GM21825 (cell line): ENCODE data around the gene SLC5A11.

ENCODE experiments used
- ATAC-seq: cut with Tn5 transposase; IDR thresholded peaks from one replicate; pipeline ENCODE4 v1.9.1; 2021; ENCODE audit warnings: mild to moderate bottlenecking, moderate library complexity; ENCODE audit not compliant: unreplicated experiment

SLC5A11 gene

GRCh38 chr16:24917236-24917635 lies 71.5 kb downstream of the SLC5A11 start:
- ATAC-seq = no peak

GRCh38 chr16:24917891-24918290 lies 72.1 kb downstream of the SLC5A11 start:
- ATAC-seq = no peak

- ATAC-seq = no peak
Measured at GRCh38 chr16:24918641-24919040, 72.9 kb downstream of the SLC5A11 start.

- no peak for ATAC-seq
Measured at GRCh38 chr16:24919536-24919935, 73.8 kb downstream of the SLC5A11 start.

GRCh38 chr16:24920568-24920967 lies 74.8 kb downstream of the SLC5A11 start:
- ATAC-seq = no peak

GRCh38 chr16:24921229-24921628 lies 75.5 kb downstream of the SLC5A11 start:
- ATAC-seq = no peak

- no peak for ATAC-seq
Measured at GRCh38 chr16:24925163-24925562, 79.4 kb downstream of the SLC5A11 start.

- ATAC-seq = no peak
Measured at GRCh38 chr16:24929409-24929808, 83.6 kb downstream of the SLC5A11 start.

- ATAC-seq = no peak
Measured at GRCh38 chr16:24930440-24930839, 84.7 kb downstream of the SLC5A11 start.

- ATAC-seq = no peak
Measured at GRCh38 chr16:24931091-24931490, 85.3 kb downstream of the SLC5A11 start.

- no peak for ATAC-seq
Measured at GRCh38 chr16:24935336-24935735, 89.6 kb downstream of the SLC5A11 start.

- no peak for ATAC-seq
Measured at GRCh38 chr16:24936151-24936550, 90.4 kb downstream of the SLC5A11 start.

GRCh38 chr16:24939224-24939623 lies 93.5 kb downstream of the SLC5A11 start:
- no peak for ATAC-seq

GRCh38 chr16:24939738-24940137 lies 94.0 kb downstream of the SLC5A11 start:
- no peak for ATAC-seq

- no peak for ATAC-seq
Measured at GRCh38 chr16:24943471-24943870, 97.7 kb downstream of the SLC5A11 start.

- no peak for ATAC-seq
Measured at GRCh38 chr16:24944206-24944605, 98.4 kb downstream of the SLC5A11 start.

- ATAC-seq = no peak
Measured at GRCh38 chr16:24946155-24946554, 100.4 kb downstream of the SLC5A11 start.

- ATAC-seq = no peak
Measured at GRCh38 chr16:24950275-24950674, 104.5 kb downstream of the SLC5A11 start.

- ATAC-seq = no peak
Measured at GRCh38 chr16:24953306-24953705, 107.5 kb downstream of the SLC5A11 start.

- ATAC-seq = no peak
Measured at GRCh38 chr16:24953721-24954120, 108.0 kb downstream of the SLC5A11 start.

GRCh38 chr16:24954137-24954536 lies 108.4 kb downstream of the SLC5A11 start:
- no peak for ATAC-seq

- ATAC-seq = no peak
Measured at GRCh38 chr16:24955975-24956731, 110.4 kb downstream of the SLC5A11 start.

GRCh38 chr16:24957887-24958286 lies 112.1 kb downstream of the SLC5A11 start:
- ATAC-seq = no peak
